GM21619 (cell line): ENCODE measurements around the gene MATK.
"Not testable (repeated sequence)": the region's sequence is repeated elsewhere in the genome, so short reads cannot be mapped to it uniquely, and the experiment has no call there.

Source experiments
- ATAC-seq: cut with Tn5 transposase; IDR thresholded peaks from one replicate; pipeline ENCODE4 v1.9.1; 2021; ENCODE audit not compliant: unreplicated experiment

MATK gene

GRCh38 chr19:3771906-3772455 lies 14.2 kb downstream of the MATK start, which contains the start of gene RAX2:
Gene RAX2, minus strand, starts transcription at chr19:3772228. Its CDS starts 486 bp downstream, at chr19:3771742.
- ATAC-seq = no peak

- ATAC-seq = no peak
Measured at GRCh38 chr19:3771000-3771905, 14.9 kb downstream of the MATK start.

GRCh38 chr19:3770136-3770999 lies 15.8 kb downstream of the MATK start:
- ATAC-seq = no peak

GRCh38 chr19:3769494-3769893 lies 16.7 kb downstream of the MATK start:
- no peak for ATAC-seq

GRCh38 chr19:3768748-3769099 lies 17.5 kb downstream of the MATK start:
- no peak for ATAC-seq

- ATAC-seq = no peak
Measured at GRCh38 chr19:3768015-3768747, 18.0 kb downstream of the MATK start.

- ATAC-seq = no peak
Measured at GRCh38 chr19:3767050-3767449, 19.1 kb downstream of the MATK start.

GRCh38 chr19:3766520-3766919 lies 19.7 kb downstream of the MATK start:
- no peak for ATAC-seq

- not testable (repeated sequence) for ATAC-seq
Measured at GRCh38 chr19:3765757-3766156, 20.4 kb downstream of the MATK start.

GRCh38 chr19:3765121-3765520 lies 21.1 kb downstream of the MATK start:
- ATAC-seq = no peak

- ATAC-seq = peak; percentile 60
Measured at GRCh38 chr19:3762501-3763459, 23.4 kb downstream of the MATK start, which contains the start of gene MRPL54. Gene MRPL54, plus strand, starts transcription at chr19:3762682. Its CDS starts 19 bp downstream, at chr19:3762701.

GRCh38 chr19:3762130-3762473 lies 24.1 kb downstream of the MATK start:
- no peak for ATAC-seq

- peak; percentile 38 for ATAC-seq
Measured at GRCh38 chr19:3761382-3762129, 24.6 kb downstream of the MATK start, which contains the start of gene APBA3. Gene APBA3, minus strand, starts transcription at chr19:3761692. Its CDS starts 1,428 bp downstream, at chr19:3760264.

GRCh38 chr19:3760871-3761361 lies 25.3 kb downstream of the MATK start:
- no peak for ATAC-seq

GRCh38 chr19:3759482-3760254 lies 26.5 kb downstream of the MATK start:
- ATAC-seq = no peak

GRCh38 chr19:3758297-3758696 lies 27.9 kb downstream of the MATK start:
- ATAC-seq = not testable (repeated sequence)

- not testable (repeated sequence) for ATAC-seq
Measured at GRCh38 chr19:3757705-3758104, 28.5 kb downstream of the MATK start.
